GM12892 (cell line): ENCODE results near the gene GPR78.

Source experiments
- POLR2A ChIP-seq: IDR thresholded peaks from 2 replicates; pipeline ENCODE4 v1.6.1; 2011; ENCODE audit warnings: low read depth, low read length, control low read depth
- POLR2AphosphoS5 ChIP-seq: IDR thresholded peaks from 2 replicates; pipeline ENCODE4 v1.6.1; 2011; ENCODE audit warnings: low read depth, low read length, control low read depth

GRCh38 chr4:8618421-8618820 lies 38.2 kb downstream of the GPR78 start:
- TF ChIP-seq POLR2A (no peak), POLR2AphosphoS5 (no peak)
